Neural progenitor cell (in vitro differentiated cells): ENCODE measurements around the gene CTSW.

ENCODE experiments used
- EZH2 ChIP-seq: fragments of 200-600 bp; sonication (generic); IDR thresholded peaks from 2 replicates; pipeline ENCODE4 v1.6.1; 2017; ENCODE audit warnings: antibody characterized with exemption, mild to moderate bottlenecking, moderate library complexity
- EZH2phosphoT487 ChIP-seq: fragments of 200-600 bp; sonication (generic); IDR thresholded peaks from 2 replicates; pipeline ENCODE4 v1.6.1; 2017; ENCODE audit warnings: antibody characterized with exemption
- TF ChIP-seq, protein P1 (sequence below): fragments of 200-600 bp; sonication (generic); IDR thresholded peaks from 2 replicates; pipeline ENCODE4 v1.5.1; 2017; ENCODE audit warnings: antibody characterized with exemption, mild to moderate bottlenecking

- TF ChIP-seq, protein P1, sequence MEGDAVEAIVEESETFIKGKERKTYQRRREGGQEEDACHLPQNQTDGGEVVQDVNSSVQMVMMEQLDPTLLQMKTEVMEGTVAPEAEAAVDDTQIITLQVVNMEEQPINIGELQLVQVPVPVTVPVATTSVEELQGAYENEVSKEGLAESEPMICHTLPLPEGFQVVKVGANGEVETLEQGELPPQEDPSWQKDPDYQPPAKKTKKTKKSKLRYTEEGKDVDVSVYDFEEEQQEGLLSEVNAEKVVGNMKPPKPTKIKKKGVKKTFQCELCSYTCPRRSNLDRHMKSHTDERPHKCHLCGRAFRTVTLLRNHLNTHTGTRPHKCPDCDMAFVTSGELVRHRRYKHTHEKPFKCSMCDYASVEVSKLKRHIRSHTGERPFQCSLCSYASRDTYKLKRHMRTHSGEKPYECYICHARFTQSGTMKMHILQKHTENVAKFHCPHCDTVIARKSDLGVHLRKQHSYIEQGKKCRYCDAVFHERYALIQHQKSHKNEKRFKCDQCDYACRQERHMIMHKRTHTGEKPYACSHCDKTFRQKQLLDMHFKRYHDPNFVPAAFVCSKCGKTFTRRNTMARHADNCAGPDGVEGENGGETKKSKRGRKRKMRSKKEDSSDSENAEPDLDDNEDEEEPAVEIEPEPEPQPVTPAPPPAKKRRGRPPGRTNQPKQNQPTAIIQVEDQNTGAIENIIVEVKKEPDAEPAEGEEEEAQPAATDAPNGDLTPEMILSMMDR = no peak
- TF ChIP-seq EZH2 (no peak), EZH2phosphoT487 (no peak)
Measured at GRCh38 chr11:65865550-65866172, 14.0 kb upstream of the CTSW start.
